ENCODE results near the gene EMC6. TPM values are rescaled to one million over a fixed set of nuclear protein-coding genes. Genes with fewer than 3 reads are reported as not detected.

Gene EMC6
- polyA plus RNA-seq, 1 of the 3 experiments (the other 2 are of a cell fraction) = 56.6 TPM

GRCh38 chr17:3626831-3627768, 41.5 kb upstream of the EMC6 start:
- Histone ChIP-seq H3K9me3 (no peaks in the 10 kb centered on the region), H2AFZ (ENCODE audit: low read depth) (no peak overlapping the region), H3K4me1 (ENCODE audit: control insufficient read depth in 1 of 2, insufficient read depth in 2 of 2, low read depth in 1 of 2, low read length in 1 of 2) (no peaks in the 10 kb centered on the region), H3K4me3 (ENCODE audit: low read depth in 2 of 2, low read length in 1 of 2) (no peak overlapping the region), H3K9me2 (no peaks in the 10 kb centered on the region), H4K20me1 (ENCODE audit: insufficient read depth) (no peaks in the 10 kb centered on the region), H3K27me3 (ENCODE audit: insufficient read depth) (no peaks in the 10 kb centered on the region), H3K27ac (ENCODE audit: low read depth in 2 of 2, low read length in 1 of 2) (no peak overlapping the region; a peak in 1 of 4 replicates), H3F3A (replicated peaks; ENCODE audit: insufficient read depth) (no peaks in the 10 kb centered on the region), H3K9ac (no peak overlapping the region), H3K36me3 (replicated peaks in 1 of 2; ENCODE audit: control insufficient read depth in 1 of 2, insufficient read depth in 2 of 2, low read length in 1 of 2) (peaks cover 2 to 26% of the 10 kb centered on the region in 2 experiments), H3K79me2 (ENCODE audit: insufficient read depth) (peaks cover 7% of the 10 kb centered on the region; the same call in 1 of the 2 replicates), H3K4me2 (no peak overlapping the region)
- POLR2A ChIA-PET = interaction anchor here (1.2 kb wide), 1 partner anchor 9 kb away, joined by 5 read pairs; the partner anchor contains the start of genes CTNS and SHPK
- WGBS (ENCODE audit: low lambda C conversion rate) = 65% methylated on average over 16 of the region's 16 CpGs
- TF ChIP-seq IRF3 (IDR thresholded peaks at IDR 0.05; ENCODE audit: low read depth, low read length) (no peak), FOXJ3 (CRISPR knock-in tag; IDR thresholded peaks at IDR 0.05) (no peak), FOSL2 (IDR thresholded peaks at IDR 0.05; ENCODE audit: borderline replicate concordance, low read depth) (no peak), USF1 (IDR thresholded peaks at IDR 0.05; ENCODE audit: borderline replicate concordance, low read depth) (no peak), TCF12 (IDR thresholded peaks at IDR 0.05) (no peak), ELF1 (IDR thresholded peaks at IDR 0.05) (no peak), ZBTB33 (IDR thresholded peaks at IDR 0.05; ENCODE audit: borderline replicate concordance, low read depth) (no peak), TAF1 (IDR thresholded peaks at IDR 0.05; ENCODE audit: borderline replicate concordance, low read depth, low read length) (no peak), EZH2phosphoT487 (IDR thresholded peaks at IDR 0.05; ENCODE audit: borderline replicate concordance, low read depth) (no peak), SIN3A (IDR thresholded peaks at IDR 0.05; ENCODE audit: borderline replicate concordance, low read depth, low read length) (no peak), MAX (IDR thresholded peaks at IDR 0.05; ENCODE audit: low read depth) (no peak), GATA2 (CRISPR knock-in tag; IDR thresholded peaks at IDR 0.05) (no peak), CHD2 (IDR thresholded peaks at IDR 0.05; ENCODE audit: low read length, partially characterized antibody) (no peak), PBX3 (IDR thresholded peaks at IDR 0.05) (no peak), CTCF (IDR thresholded peaks at IDR 0.05) (no peak), MXI1 (IDR thresholded peaks at IDR 0.05; ENCODE audit: low read depth, low read length) (no peak), SMC3 (IDR thresholded peaks at IDR 0.05; ENCODE audit: low read depth, low read length) (no peak), RFX5 (IDR thresholded peaks at IDR 0.05; ENCODE audit: low read length) (no peak), NRF1 (IDR thresholded peaks at IDR 0.05; ENCODE audit: low read depth, low read length) (no peak), FOXM1 (IDR thresholded peaks at IDR 0.05; ENCODE audit: low read depth) (no peak)
- DNase-seq = no peak
- CTCF ChIA-PET = interaction anchor here (0.5 to 1.4 kb wide), 3 partner anchors 9 to 373 kb away, joined by 3 read pairs; partner anchors contain the start of genes CTNS and SHPK

Measured in SK-N-SH (cell line).